DMS114 treated with DMSO at 0.1 percent for 48 hours (cell line): Measurements from ENCODE around the gene CGN.

Experiments used
- DNase-seq: peaks from one replicate; lab custom pipeline; 2025; ENCODE audit not compliant: unreplicated experiment; lab: John Stamatoyannopoulos, UW

CGN gene

DNA sequence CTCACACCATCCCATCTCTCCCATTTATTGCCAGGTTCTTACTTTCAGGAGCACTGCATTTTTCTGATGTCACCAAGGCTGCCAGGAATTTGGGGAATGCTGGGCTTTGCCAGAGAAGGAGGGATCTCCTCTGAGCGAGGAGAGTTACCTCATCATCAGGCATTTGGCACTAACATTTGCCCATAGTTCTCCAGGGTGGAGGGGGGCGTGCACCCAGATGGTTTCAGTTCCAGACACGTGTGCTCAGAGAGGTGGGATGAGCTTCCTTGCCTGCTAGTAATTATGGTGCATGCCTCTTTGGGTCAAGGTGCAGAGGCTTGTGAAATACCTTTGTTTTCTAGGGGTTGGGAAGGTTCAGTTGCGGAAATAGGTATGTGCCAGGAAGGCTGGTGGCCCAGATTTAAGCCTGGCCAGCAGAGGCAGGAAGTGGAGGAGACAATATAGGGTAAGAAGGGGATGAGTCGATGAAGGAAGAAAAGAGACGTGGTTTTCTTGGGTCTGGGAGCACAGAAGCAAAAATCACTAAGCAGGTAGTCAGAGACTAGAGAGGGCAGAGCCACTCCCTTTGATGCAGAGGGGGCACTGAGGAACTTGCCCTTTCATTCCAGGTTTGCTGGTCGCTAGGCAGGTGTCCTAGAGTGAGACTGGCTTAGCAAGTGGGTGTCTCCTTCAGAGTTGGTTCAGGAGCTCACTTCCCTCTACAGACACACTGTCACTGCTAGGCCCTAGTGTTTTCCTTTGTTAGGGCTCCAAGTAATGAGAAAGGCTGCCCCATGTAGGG lies 36.1 kb downstream of the CGN start:
- no peak for DNase-seq

DNA sequence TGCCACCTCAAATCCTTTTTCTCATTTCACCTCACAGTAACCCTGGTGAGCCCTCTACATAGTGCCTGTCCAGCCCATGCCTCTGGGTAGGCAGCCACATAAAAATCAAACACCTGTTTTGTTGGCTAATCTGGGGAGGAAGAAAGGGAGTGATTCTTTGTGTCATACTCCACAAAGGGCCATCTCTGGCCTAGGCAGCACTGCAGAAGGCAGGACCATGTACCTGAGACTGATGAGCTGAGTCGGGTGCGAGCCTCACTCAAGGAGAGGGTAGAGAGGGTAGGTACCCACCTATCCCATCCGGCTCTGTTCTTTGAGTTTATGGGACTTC lies 36.7 kb downstream of the CGN start:
- DNase-seq, result no peak

DNA sequence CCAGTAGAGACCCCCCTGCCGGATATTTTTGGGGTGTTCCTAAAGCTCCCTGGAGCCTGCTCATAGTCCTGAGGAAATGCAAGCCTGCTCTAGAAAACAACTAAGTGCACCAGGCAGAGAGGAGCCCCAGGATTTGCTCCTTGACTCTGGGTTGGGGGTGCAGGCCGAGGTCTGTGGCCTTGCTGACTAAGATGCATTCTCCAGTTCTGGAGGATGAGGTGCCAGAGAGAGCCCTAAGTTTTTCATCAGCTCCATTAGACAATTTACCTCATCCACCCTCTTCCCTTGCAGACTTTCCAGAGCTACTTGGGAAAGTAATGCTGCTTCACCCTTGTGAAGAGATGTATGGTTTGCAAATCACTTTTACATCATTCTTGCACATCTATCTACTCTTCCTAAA lies 38.0 kb downstream of the CGN start:
- no peak for DNase-seq

DNA sequence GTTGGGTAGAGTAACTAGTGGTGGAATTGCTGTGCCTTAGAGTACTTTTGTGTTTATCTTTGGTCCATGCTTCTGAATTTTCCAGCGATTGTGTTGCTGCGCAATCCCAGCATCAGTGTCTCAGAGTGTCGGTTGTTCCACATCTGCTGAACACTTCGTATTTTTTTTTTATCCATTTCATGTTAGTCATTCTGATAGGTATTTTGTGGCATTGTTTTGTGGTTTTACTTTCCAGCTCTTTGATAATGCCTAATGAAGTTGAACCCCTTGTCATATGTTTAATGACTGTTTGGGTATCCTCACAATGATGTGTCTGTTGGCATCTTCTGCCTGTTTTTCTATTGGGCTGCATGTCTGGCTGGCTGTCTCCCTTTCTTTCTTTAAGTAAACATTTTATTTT lies 42.5 kb downstream of the CGN start:
- DNase-seq, result no peak

DNA sequence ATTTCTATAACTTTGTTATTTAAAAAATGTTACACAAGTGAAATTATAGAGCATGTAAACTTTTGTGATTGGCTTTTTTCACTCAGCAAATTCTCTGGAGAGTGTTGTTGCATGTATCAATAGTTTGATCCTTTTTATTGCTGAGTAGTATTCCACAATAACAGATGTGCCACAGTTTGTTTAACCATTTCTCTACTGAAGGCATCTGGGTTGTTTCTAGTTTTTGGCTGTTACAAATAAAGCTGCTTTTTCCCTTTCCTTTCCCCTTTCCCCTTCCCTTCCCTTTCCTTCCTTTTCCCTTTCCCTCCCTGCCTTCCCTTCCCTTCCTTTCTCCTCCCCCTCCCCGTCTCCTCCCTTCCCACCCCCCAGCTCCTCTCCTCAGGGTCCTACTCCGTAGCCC lies 44.9 kb downstream of the CGN start:
- DNase-seq, result no peak

DNA sequence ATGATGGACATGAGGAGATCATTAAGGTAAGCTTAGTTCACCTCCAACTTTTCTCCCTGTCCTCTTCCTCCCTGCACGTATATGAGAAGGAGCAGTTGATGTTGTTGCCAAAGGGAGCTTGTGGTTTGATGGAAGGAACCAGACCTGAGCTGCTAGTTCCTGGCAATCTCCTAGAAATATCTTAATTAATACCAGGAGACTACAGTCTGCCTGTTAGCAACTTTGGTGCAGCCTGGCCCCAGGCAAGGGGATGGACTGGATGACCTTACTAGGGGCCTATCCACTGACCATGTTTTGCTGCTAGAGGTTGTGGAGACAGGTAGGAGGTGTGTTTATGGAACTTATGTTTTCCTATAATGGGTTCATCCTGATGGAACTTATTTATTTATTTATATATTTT lies 51.5 kb downstream of the CGN start:
- DNase-seq, result no peak

DNA sequence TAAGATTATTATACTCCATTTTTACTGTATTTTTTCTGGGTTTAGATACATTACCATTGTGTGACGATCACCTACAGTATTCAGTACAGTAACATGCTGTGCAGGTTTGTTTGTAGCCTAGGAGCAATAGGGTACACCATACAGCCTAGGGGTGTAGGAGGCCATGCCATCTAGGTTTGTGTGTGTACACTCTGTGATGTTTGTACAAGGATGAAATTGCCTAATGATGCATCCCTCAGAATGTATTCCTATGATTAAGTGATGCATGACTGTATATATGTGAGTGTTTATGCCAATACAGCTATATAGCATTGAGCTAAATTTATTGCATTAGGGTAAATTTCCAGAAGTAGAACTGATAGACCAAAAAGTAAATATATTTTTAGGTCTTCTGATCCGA lies 52.2 kb downstream of the CGN start:
- no peak for DNase-seq

DNA sequence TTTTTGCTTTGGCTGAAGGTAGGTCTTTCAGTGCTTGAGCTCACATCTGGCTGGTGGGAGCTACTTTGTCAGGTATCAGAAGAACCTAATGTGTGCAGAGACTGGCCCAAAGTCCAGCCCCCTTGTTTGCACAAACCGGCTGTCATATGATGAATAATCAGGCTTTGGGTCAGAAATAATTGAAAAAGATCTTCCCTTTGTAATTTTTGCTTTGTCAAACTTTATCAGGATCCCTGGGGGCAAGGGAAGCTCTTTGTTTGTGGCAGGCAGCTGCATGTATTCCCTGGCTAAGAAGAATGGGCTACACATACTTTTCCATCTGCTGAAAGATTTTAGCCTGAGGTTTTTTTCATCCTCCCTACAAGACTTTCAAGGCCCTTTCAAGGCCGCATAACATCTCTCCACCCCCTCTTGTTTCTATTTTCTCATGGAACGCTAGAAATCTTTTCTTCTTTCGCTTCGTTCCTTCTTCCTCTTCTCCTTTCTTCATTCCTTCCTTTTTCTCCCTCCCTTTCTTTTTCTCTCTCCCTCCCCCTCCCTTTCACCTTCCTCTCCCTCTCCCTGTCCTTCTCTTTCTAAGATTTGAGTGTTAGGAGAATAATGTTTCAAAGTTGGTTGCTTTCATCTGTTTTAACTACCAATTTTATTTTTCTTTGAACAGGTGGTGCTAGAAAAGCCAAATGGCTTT lies 54.5 kb downstream of the CGN start:
- DNase-seq, result no peak

DNA sequence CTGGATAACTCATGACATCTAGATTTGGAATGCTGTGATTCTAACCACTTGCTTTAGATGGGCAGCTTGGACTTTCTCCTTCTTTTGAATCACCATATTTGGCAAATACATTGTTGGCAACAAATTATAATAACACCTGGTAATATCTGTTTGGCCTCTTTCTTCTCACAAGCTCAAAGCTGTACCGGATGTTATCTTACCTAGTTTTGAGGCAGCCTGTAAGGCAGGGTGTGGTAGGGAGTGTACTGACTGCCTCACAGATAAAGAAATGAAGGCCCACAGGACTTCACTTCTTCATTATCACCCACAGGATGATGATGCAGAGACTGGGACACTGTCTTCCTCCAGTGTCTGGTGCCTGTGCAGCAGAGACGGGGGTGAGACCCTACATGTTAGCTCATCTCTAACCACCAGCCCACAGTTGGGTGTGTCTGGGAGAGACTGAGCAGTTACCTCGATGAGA lies 57.5 kb downstream of the CGN start:
- DNase-seq, result no peak

DNA sequence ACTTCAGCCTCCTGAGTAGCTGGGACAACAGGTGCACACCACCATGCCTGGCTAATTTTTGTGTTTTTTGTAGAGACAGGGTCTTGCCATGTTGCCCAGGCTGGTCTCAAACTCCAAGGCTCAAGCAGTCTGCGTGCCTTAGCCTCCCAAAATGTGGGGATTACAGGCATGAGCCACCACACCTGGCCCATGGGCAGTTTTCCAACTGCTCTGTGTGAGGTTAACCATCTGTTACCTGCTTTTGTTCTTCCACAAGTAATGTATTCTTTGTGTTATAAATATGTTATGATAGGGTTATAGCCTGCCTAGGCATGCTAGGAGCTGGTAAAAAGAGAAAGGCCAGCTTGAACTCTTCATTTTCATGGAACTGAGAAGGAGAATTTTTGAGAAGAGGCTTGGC lies 59.6 kb downstream of the CGN start:
- DNase-seq, result no peak

DNA sequence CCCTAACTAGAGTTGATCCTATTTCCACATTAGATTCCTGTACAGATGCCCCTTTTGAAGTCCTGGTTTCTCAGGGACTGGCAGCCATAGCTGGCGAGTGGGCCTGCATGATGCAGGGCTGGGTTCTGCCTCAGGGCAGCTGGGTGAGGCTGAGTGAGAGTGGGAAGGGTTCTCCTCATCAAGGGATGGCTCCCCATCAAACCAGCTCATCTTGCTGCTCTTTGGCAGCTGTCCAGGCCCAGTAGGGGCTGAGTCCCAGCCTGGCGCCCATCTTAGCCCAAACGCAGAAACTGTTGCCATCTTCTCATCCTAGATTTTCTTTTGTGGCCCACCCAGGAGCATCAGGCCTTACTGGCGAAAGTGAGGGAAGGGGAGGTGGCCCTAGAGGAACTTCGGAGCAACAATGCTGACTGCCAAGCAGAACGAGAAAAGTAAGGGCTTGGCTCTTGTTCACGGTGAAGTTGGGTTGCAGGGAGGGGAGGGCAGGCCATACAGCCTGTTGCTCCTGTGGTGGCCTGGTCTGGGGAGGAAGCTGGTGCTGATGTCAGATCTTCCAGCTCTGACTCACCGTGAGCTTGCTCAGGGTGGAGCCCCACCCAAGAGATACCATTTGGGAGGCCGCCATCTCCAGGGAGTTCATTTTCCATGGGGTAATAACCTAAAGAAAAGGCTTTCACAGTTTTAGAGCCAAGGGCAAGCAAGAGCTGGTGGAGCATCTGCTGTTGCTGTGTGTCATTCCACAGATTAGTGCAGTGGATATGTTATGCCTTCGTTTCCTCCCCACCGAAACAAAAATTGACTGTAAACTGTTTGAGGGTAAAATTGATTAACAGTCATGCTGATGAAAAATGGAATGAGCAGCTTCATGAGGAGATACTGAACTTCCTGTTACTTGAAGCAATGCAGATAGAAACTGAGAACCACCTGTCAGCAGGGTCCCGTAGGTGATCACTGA lies 63.7 kb downstream of the CGN start:
- DNase-seq, result no peak

DNA sequence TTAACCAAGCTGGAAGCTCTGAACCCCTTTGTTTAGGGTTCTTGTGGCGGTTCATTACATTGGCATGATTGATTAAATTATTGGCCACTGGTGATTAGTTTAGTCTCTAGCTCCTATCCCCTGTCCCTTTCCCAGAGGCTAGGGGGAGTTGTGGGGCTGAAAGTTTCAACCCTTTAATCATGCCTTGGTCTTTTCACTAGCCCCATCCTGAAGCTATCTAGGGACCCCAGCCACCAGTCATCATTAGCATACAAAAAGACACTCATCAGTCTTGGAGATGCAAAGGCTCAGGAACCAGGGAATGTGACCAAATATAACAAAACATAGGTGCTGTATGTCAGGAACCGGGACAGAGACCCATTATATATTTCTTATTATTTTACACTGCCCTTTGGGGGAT lies 66.0 kb downstream of the CGN start:
- no peak for DNase-seq

DNA sequence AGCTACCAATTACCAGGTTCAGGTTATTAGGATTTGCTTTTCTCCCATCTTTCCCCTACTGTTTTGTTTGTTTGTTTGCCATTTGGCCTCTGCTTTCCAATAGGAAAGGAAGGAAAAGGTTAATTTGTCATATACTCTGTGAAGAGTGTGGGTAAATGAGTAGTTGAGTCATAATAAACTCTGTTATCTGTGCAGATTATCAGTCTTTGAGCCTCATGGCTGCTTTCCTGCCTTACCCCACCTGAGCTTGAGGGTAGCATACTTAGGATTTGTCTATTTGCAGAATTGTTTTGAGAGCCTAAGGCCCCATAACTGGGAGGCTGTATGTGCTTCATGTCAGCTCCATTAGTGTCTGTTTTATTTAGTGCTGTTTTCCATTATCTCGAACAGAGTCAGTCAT lies 67.8 kb downstream of the CGN start:
- DNase-seq, result no peak

DNA sequence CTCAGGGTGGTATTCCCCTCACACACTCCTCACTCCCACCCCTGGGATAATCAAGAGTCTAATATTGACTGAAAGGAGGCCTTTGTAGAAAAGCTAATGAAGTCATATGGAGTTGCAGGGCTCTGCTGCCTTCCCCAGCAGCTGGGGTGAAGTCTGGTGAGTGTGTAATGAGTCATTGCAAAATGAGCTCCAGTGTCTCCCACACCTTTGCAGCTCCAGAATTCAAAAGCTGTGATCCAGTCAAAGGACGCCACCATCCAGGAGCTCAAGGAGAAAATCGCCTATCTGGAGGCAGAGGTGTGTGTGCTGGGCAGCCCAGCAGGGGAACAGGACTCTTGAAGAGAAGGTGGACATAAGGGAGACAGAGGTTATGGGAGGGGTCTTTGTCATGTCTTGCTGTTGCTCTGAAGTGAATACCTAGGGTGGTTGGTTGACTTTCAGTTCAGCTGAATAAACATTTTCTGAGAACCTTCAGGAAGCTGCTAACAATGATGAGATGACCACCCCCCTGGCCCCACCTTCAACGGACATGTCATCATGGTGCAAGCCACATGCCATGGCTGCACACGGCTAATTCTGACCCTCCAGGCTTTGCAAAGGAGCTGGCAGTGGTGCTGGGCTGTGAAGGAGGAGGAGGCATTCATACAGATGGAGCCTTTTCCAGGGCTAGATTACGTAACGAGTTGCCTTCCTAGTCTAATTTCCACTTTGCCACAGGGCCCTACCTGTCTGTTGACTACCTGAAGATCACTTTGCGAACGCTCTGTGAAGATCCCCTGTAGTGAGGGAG lies 68.4 kb downstream of the CGN start:
- no peak for DNase-seq

DNA sequence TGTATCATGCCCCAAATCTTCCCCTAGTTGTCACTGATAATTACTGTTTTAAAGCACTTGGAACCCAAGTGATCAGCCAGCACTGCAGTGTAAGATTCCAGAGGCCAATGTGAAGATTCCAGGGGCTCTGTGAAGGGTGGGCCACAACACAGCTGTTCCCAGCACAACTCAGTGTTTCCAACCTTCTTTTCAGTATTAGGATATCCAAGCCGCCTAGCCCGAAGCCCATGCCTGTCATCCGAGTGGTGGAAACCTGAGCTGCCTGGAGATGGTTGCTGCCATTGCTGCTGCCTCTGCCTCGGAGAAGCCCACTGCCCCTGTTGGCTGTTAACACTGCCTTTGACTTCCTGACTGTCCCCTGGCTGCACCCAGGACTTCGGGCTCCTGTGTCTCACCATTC lies 70.3 kb downstream of the CGN start:
- DNase-seq, result no peak

DNA sequence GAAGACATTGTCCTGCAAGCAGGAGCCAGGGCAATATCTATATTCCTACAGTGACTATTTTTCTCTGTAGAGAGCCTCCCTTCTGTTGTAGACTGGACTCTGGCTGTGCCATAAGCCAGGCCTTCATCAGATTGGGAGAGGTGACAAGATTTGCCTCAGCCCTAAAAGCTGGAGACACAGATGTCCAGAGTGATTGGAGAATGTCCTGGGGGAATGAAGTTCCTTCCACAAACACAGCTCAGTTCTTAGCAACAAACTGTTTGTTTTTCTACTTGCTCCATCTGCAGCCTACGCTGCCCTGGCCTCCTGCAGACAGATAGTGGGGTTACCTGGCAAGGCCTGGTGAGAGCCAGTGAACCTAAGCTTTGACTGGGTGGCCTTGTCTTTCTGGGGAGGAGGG lies 70.7 kb downstream of the CGN start:
- DNase-seq, result no peak

DNA sequence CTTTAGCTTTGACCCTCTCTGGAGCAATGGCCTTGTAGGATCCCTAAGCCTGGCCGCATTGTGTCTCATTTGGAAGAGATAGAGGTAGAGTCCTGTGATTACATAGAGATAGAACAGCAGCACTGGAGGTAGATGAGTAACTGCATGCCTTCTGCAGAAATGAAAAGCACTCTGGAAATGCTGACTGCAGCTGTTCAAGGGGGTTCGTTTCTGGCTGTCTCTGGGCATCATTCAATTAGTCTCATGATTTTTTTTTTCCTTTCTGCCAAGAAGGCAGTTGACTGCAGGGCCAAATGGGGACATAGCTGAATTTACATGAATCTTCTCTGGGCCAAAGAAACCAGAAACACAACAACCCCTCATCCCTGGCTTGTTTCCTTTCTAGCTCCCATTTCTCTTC lies 72.6 kb downstream of the CGN start:
- no peak for DNase-seq

DNA sequence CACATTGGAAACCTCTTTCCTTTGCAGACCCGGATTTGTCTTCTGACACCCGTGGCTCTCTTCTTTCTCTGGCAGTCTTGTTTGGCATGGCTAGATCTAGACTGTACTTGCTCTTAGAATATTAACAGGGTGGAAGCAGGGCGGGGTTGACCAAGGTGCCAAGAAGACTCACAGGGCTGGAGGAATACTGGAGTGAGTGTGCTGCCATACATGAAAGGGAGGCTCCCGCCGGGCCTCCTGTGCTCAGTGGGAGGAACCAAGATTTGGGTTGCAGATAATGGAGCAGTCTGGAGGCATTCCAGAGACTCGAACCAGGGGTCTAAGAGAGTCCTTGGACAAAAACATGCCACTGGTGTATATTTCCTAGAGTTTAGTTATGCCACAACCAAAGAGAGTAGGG lies 73.1 kb downstream of the CGN start:
- no peak for DNase-seq

DNA sequence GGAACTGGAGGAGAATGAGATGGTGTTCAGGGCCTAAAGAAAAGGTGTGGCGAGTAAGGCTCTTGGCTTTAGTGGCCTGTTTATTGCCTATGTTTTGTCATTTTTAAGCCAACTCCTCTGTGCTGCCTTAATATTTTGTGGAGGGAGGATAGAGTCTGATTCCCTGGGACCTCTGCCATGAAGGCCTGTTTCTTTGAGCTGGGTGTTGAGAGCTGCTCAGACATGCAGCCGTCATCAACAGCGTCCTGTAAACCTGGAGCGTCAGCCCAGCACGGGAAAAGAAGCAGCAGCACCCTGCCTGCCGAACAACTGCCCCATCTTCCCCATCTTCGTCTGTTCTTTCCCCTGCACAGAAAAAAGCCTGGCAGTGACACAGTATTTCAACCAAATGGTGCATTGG lies 73.6 kb downstream of the CGN start:
- no peak for DNase-seq

DNA sequence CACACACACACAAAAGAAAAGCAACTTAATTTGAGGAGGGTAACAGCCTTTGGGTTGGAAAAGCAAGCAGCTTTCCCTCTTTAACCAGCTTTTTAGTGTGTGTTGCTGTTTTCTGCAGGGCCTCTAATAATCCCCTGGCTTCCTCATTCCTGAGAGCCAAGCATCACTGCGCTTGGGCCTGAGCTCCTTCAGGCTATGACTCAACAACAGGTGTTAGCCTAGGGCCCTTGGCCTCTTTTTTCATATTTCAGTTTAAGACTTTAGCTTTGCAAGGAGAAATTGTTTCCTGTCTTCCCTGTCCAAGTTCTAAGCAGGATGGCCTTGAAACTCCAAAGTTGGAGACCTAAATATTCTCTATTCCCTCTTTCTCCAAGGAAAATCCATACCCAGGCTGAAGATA lies 74.4 kb downstream of the CGN start:
- no peak for DNase-seq
